HFFc6 (cell line): ENCODE data around the gene SH3BP5. TPM values are rescaled to one million over a fixed set of nuclear protein-coding genes. Genes with fewer than 3 reads are reported as not detected.

Source experiments
- DNase-seq: peaks from one replicate; pipeline ENCODE4 v3.0.0-alpha.2; 2018
- H3K27ac Mint-ChIP-seq: 2 replicates; pipeline ENCODE4 v1.8.0; 2020; ENCODE audit warnings: mild to moderate bottlenecking, mixed read lengths
- H3K27me3 Mint-ChIP-seq: 2 replicates; pipeline ENCODE4 v1.8.0; 2021; ENCODE audit warnings: mild to moderate bottlenecking, moderate library complexity, mixed read lengths; ENCODE audit not compliant: insufficient read depth
- H3K36me3 Mint-ChIP-seq: 2 replicates; pipeline ENCODE4 v1.8.0; 2021; ENCODE audit warnings: low read depth, mixed read lengths
- H3K4me1 Mint-ChIP-seq: 2 replicates; pipeline ENCODE4 v1.8.0; 2020; ENCODE audit warnings: low read depth, mixed read lengths
- H3K4me3 Mint-ChIP-seq: 2 replicates; pipeline ENCODE4 v1.8.0; 2020; ENCODE audit warnings: mild to moderate bottlenecking, moderate library complexity, mixed read lengths
- H3K9me3 Mint-ChIP-seq: 2 replicates; pipeline ENCODE4 v1.8.0; 2020; ENCODE audit warnings: mild to moderate bottlenecking, mixed read lengths
- CTCF ChIP-seq: fragments of 200-600 bp; sonication (generic); IDR thresholded peaks from 2 replicates; pipeline ENCODE4 v1.5.0; 2021; ENCODE audit warnings: antibody characterized with exemption, mild to moderate bottlenecking
- total RNA-seq, 6 experiments: library from RNA; stranded (reverse); fragmentation: NEBNext Ultra II Directional; extraction: Animal tissue kit (Norgen Biotek cat#: 25700); gene quantifications; 2 replicates in 1 of 6; 3 replicates in 5 of 6; pipeline ENCODE4 v1.2.3, GENCODE V29; 2021

SH3BP5 gene
- total RNA-seq, 6 experiments from 2014 or later: 10.8 to 14.2 (median 11.9) TPM

DNA sequence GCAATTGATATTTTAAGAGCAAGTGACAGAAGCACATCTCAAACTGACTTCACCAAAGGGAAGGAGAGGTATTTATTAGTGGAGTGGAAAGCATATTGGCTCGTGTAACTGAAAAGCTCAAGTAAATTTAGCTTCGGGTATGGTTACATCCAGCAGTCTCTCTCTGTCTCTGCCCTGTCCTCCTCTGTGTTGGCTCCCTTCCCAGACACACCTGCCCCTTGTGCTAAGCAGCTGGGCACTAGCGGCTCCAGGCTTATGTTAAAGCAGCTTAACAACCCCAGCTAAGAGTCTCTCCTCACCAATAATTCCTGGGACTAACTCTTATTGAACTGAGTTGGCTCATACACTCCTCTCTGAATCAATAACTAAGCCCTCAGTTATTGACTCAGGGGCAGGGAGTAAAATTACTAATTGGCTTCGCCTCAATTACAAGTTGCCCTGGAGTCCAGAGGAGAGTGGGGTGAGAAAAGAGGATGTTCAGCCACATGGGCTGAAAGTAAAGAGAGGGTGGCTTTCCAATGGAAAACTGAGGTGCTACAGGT, 12.8 kb upstream of the SH3BP5 start:
- no peaks in the 10 kb centered on the region for H3K36me3 Mint-ChIP-seq
- no peaks in the 10 kb centered on the region for H3K9me3 Mint-ChIP-seq
- no peak for TF ChIP-seq CTCF
- peaks cover 7% of the 10 kb centered on the region for H3K4me1 Mint-ChIP-seq
- H3K27ac Mint-ChIP-seq: no peak overlapping the region
- H3K4me3 Mint-ChIP-seq: no peak overlapping the region
- no peak for DNase-seq
- peaks cover 21% of the 10 kb centered on the region for H3K27me3 Mint-ChIP-seq

DNA sequence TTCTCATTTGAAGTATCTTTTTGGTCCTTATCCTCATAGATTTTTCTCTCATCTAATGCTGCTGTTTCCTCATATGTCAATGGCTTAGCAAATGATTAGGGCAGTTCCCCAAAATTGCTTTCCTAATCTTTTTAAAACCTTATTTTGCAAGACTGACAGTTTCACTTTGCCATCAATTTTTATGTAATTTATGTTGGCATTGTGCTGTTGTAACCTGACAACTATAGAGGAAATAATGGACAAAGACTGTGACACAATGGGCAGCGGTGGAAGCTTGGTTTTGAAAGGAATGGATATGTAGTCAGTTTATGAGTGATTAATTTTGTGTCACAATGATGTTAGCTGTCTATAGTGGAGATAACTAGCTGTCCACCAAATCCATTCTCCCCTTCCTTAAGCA, 10.6 kb upstream of the SH3BP5 start:
- Mint-ChIP-seq H3K27me3 (peaks cover 21% of the 10 kb centered on the region), H3K9me3 (no peaks in the 10 kb centered on the region), H3K27ac (no peak overlapping the region), H3K4me1 (peaks cover 15% of the 10 kb centered on the region), H3K4me3 (no peak overlapping the region), H3K36me3 (no peaks in the 10 kb centered on the region)
- no peak for TF ChIP-seq CTCF
- DNase-seq: no peak

DNA sequence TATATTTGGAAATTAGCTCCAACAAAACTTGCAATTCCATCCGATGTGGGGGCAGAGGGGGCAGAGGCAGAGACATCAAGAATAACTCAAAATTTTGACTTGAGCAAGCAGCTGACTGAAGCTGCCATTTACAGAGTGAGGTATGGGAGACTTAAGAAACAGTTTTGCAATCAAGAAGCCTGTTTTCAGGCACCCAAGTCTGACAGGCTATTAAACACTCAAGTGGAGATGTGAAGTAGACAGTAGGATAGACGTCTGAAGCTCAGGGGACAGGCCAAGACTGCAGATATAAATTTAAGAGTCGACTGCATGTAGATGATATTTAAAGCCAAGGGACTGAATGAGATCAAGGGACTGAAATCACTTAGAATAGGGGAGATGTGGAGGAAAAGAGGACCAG, 9.9 kb upstream of the SH3BP5 start:
- Mint-ChIP-seq H3K4me1 (peaks cover 15% of the 10 kb centered on the region), H3K27ac (no peak overlapping the region), H3K4me3 (no peak overlapping the region), H3K9me3 (no peaks in the 10 kb centered on the region), H3K36me3 (no peaks in the 10 kb centered on the region), H3K27me3 (peaks cover 21% of the 10 kb centered on the region)
- DNase-seq: no peak
- no peak for TF ChIP-seq CTCF

DNA sequence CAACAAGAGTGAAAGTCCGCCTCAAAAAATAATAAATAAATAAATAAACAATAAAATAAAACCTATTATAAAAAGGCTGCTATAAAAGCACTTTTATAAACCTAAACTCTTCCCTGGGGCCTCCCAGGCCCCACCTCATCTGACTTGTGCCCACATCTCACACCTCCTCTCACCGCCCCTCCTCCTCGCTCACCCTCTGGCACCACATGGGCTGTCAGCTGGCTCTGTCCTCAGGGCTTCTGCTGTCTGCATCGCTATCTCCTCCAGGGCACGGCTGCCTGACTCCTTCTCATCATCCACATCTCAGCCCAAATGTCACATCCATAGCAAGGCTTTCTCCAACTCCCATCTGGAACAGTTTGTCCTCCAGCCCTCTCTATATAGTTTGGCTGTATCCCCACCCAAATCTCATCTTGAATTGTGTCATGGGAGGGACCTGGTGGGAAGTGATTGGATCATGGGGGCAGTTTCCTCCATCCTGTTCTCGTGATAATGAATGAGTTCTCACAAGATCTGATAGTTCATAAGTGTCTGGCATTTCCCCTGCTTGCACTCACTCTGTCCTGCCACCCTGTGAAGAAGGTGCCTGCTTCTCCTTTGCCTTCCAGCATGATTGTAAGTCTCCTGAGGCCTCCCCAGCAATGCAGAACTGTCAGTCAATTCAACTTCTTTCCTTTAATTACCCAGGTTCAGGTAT, 8.8 kb upstream of the SH3BP5 start:
- Mint-ChIP-seq H3K9me3 (no peaks in the 10 kb centered on the region), H3K27me3 (peaks cover 23% of the 10 kb centered on the region), H3K4me1 (peaks cover 19% of the 10 kb centered on the region), H3K36me3 (no peaks in the 10 kb centered on the region), H3K4me3 (no peak overlapping the region), H3K27ac (no peak overlapping the region)
- DNase-seq: no peak
- no peak for TF ChIP-seq CTCF

- DNase-seq: peak; percentile 63
These were observed 7.4 kb upstream of the SH3BP5 start for GRCh38 chr3:15339786-15340215.

More at GRCh38 chr3:15339786-15340215, 7.4 kb upstream of the SH3BP5 start:
- H3K27me3 Mint-ChIP-seq: peaks cover 22% of the 10 kb centered on the region
- peaks cover 26% of the 10 kb centered on the region for H3K4me1 Mint-ChIP-seq
- H3K27ac Mint-ChIP-seq: no peak overlapping the region
- H3K36me3 Mint-ChIP-seq: no peaks in the 10 kb centered on the region
- H3K9me3 Mint-ChIP-seq: no peaks in the 10 kb centered on the region
- H3K4me3 Mint-ChIP-seq: no peak overlapping the region
- TF ChIP-seq CTCF: no peak
